Stimulated activated memory B cell treated with anti-CD40 and anti-IgM and Interleukin-4, amounts not matched to agents 10 μg/mL and 1 μg/mL and 100 μg/mL, for 72 hours (primary cell): ENCODE data around the gene NELL2.
"Not testable (repeated sequence)": the region's sequence is repeated elsewhere in the genome, so short reads cannot be mapped to it uniquely, and the experiment has no call there.

Source experiments
- ATAC-seq: fragments of 150-1000 bp; cut with Tn5 transposase; 2 replicates; pipeline ENCODE4 v1.10.0; 2021
- H3K27ac Mint-ChIP-seq: one replicate; pipeline ENCODE4 v1.8.0; 2022; ENCODE audit warnings: mild to moderate bottlenecking, mixed read lengths
- H3K27me3 Mint-ChIP-seq: one replicate; pipeline ENCODE4 v1.8.0; 2022; ENCODE audit warnings: mixed read lengths
- H3K36me3 Mint-ChIP-seq: one replicate; pipeline ENCODE4 v1.8.0; 2022; ENCODE audit warnings: mixed read lengths
- H3K4me1 Mint-ChIP-seq: one replicate; pipeline ENCODE4 v1.8.0; 2022; ENCODE audit warnings: mixed read lengths
- H3K4me3 Mint-ChIP-seq: one replicate; pipeline ENCODE4 v1.8.0; 2022; ENCODE audit warnings: mild to moderate bottlenecking, moderate library complexity, mixed read lengths
- H3K9me3 Mint-ChIP-seq: one replicate; pipeline ENCODE4 v1.8.0; 2022; ENCODE audit warnings: mixed read lengths

NELL2 gene

GRCh38 chr12:44829045-44829444, 47.1 kb downstream of the NELL2 start:
- ATAC-seq, result no peak
- H3K27me3 Mint-ChIP-seq, result no peaks in the 10 kb centered on the region
- H3K9me3 Mint-ChIP-seq, result no peaks in the 10 kb centered on the region
- H3K27ac Mint-ChIP-seq, result no peak overlapping the region
- peaks cover 5% of the 10 kb centered on the region for H3K4me1 Mint-ChIP-seq
- no peaks in the 10 kb centered on the region for H3K36me3 Mint-ChIP-seq
- H3K4me3 Mint-ChIP-seq, result no peak overlapping the region

DNA sequence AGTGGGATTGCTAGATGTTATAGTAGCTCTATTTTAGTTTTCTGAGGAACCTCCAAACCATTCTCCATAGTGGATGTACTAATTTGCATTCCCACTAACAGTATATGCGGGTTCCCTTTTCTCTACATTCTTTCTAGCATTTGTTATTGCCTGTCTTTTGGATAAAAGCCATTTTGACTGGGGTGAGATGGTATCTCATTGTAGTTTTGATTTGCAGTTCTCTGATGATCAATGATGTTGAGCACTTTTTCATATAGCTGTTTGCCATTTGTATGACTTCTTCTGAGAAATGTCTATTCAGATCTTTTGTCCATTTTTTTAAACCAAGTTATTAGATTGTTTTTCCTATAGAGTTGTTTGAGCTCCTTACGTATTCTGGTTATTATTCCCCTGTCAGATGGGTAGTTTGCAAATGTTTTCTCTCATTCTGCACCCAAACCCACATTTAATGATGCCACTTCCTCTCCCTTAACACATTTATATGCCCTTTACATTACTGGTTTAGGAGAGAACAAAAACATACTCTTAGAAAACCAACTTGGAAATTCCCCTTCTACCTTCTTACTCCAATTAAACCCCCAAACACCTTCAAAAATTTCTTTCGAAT, 48.2 kb downstream of the NELL2 start:
- Mint-ChIP-seq H3K4me3 (no peak overlapping the region), H3K4me1 (peaks cover 5% of the 10 kb centered on the region), H3K36me3 (no peaks in the 10 kb centered on the region), H3K9me3 (no peaks in the 10 kb centered on the region), H3K27me3 (no peaks in the 10 kb centered on the region), H3K27ac (no peak overlapping the region)
- ATAC-seq, result no peak

DNA sequence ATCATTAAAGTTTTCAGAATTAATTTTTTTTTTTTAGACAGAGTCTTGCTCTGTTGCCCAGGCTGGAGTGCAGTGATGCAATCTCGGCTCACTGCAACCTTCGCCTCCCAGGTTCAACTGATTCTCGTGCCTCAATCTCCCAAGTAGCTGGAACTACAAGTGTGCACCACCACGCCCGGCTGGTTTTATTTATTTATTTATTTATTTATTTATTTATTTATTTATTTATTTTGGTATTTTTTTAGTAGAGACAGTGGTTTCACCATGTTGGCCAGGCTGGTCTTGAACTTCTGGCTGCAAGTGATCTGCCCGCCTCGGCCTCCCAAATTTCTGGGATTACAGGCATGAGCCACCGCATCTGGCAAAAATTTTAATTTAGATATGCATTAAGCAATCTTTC, 54.4 kb downstream of the NELL2 start:
- not testable (repeated sequence) for ATAC-seq, H3K27ac Mint-ChIP-seq, H3K36me3 Mint-ChIP-seq, H3K4me3 Mint-ChIP-seq, H3K4me1 Mint-ChIP-seq, H3K27me3 Mint-ChIP-seq, H3K9me3 Mint-ChIP-seq

DNA sequence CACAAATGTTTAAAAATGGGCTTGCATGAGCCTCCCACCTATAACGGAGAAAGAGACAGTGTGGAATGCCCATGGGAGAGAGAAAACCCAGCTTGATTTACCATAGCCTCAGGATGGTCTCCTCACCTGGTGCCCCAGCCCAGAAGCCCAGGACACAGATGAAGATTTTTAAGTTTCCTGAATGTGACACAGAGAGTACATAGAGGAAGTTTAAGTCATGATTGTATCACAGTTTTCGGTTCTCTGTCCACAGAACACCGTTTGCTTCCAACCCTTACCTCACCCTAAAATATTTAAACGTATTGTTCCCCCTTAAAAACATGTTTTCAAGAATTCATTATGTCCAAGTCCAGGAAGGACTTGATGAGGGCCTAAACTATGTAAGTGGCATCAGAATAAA, 56.2 kb downstream of the NELL2 start:
- Mint-ChIP-seq H3K27ac (no peak overlapping the region), H3K4me3 (no peak overlapping the region), H3K9me3 (no peaks in the 10 kb centered on the region), H3K36me3 (no peaks in the 10 kb centered on the region), H3K27me3 (no peaks in the 10 kb centered on the region), H3K4me1 (no peaks in the 10 kb centered on the region)
- no peak for ATAC-seq

GRCh38 chr12:44817687-44818086, 58.4 kb downstream of the NELL2 start:
- H3K4me3 Mint-ChIP-seq, result no peak overlapping the region
- no peaks in the 10 kb centered on the region for H3K4me1 Mint-ChIP-seq
- no peaks in the 10 kb centered on the region for H3K9me3 Mint-ChIP-seq
- ATAC-seq, result no peak
- no peaks in the 10 kb centered on the region for H3K27me3 Mint-ChIP-seq
- H3K27ac Mint-ChIP-seq, result no peak overlapping the region
- H3K36me3 Mint-ChIP-seq, result no peaks in the 10 kb centered on the region

DNA sequence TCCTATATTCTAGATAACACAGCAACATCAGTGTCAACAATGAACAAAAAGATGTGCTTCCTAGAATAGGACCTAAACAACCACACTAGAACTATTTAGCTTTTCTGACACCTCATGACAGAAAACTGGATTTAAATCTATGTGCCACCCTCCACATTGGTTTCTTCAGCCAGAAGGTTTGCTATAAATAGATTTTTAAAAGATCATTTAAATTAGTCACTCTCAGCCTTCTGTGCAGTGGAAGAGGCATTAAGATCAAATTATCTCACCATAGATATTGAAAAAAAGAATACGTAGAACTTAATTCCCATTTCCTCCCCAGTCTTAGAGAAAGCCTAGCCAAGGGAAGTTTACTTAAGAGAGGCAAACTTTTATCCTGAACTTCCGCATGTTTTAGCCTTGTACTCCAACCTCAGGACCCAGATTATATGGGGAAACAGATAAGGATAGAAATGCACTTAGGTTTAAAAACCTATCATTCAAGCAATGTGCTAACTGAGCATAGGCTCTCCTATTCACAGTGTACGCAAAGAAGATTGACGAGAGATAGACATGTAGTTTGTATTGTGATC, 59.6 kb downstream of the NELL2 start:
- Mint-ChIP-seq H3K27me3 (no peaks in the 10 kb centered on the region), H3K4me3 (no peak overlapping the region), H3K27ac (no peak overlapping the region), H3K4me1 (no peaks in the 10 kb centered on the region), H3K9me3 (no peaks in the 10 kb centered on the region), H3K36me3 (no peaks in the 10 kb centered on the region)
- ATAC-seq, result no peak

DNA sequence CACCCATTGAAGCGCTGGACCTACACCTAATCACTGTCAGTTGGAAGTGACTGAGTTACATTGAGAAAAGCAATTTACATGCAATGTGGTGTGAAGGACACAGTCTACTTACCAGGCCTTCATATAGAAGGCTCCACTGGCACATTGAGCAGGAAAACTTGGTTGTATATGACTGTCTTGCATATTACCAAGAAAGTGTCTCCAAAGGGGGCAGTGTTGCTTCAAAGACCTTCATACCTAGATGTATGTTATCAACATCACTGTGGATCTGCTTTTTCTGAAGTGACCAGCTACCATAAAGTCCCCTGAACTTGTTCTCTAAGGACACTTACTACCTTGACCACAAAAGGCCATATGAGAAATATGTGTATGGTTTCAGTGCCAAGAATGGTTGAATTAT, 64.1 kb downstream of the NELL2 start:
- H3K27ac Mint-ChIP-seq, result no peak overlapping the region
- no peaks in the 10 kb centered on the region for H3K4me1 Mint-ChIP-seq

DNA sequence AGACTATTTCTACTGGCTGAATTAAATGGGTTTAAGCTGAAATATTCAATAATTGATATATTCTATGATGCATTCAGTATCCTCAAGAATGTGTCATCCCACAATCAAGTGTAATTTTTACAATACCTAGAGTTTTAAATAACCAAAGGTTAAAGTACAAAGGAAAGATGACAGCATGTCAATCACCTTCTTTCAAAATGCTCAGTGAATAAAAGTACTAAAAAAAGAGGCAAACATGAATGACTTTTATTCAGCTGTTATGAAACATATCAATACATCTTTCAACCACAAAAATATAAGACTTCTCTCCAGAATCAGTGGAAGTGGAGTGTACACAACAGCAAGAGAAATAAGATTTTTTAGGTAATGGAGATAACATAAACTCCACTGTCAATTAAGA, 72.0 kb downstream of the NELL2 start:
- Mint-ChIP-seq H3K4me3 (no peak overlapping the region), H3K36me3 (no peaks in the 10 kb centered on the region), H3K27me3 (no peaks in the 10 kb centered on the region), H3K4me1 (no peaks in the 10 kb centered on the region), H3K9me3 (no peaks in the 10 kb centered on the region), H3K27ac (no peak overlapping the region)
- no peak for ATAC-seq

More for the DNA sequence above, 64.1 kb downstream of the NELL2 start:
- no peak overlapping the region for H3K4me3 Mint-ChIP-seq
- ATAC-seq, result peak; percentile 53
- no peaks in the 10 kb centered on the region for H3K27me3 Mint-ChIP-seq
- H3K36me3 Mint-ChIP-seq, result no peaks in the 10 kb centered on the region
- no peaks in the 10 kb centered on the region for H3K9me3 Mint-ChIP-seq

- Mint-ChIP-seq H3K36me3 (no peaks in the 10 kb centered on the region), H3K4me1 (no peaks in the 10 kb centered on the region), H3K27ac (no peak overlapping the region), H3K9me3 (peaks cover 4% of the 10 kb centered on the region), H3K4me3 (no peak overlapping the region), H3K27me3 (peaks cover 13% of the 10 kb centered on the region)
- ATAC-seq, result no peak
These were observed 80.1 kb downstream of the NELL2 start for GRCh38 chr12:44795970-44796369.

- H3K9me3 Mint-ChIP-seq, result peaks cover 7% of the 10 kb centered on the region
- no peaks in the 10 kb centered on the region for H3K4me1 Mint-ChIP-seq
- no peak overlapping the region for H3K4me3 Mint-ChIP-seq
- peaks cover 21% of the 10 kb centered on the region for H3K27me3 Mint-ChIP-seq
- H3K27ac Mint-ChIP-seq, result no peak overlapping the region
- no peaks in the 10 kb centered on the region for H3K36me3 Mint-ChIP-seq
- peak; percentile 31 for ATAC-seq
These were observed 87.4 kb downstream of the NELL2 start for GRCh38 chr12:44788731-44789130.

- Mint-ChIP-seq H3K36me3 (peaks cover 7% of the 10 kb centered on the region), H3K4me1 (no peaks in the 10 kb centered on the region), H3K27me3 (peaks cover 22% of the 10 kb centered on the region), H3K4me3 (no peak overlapping the region), H3K9me3 (peaks cover 4% of the 10 kb centered on the region), H3K27ac (no peak overlapping the region)
- no peak for ATAC-seq
These were observed 95.8 kb downstream of the NELL2 start for GRCh38 chr12:44780221-44780790.

- Mint-ChIP-seq H3K9me3 (peaks cover 4% of the 10 kb centered on the region), H3K4me1 (no peaks in the 10 kb centered on the region), H3K36me3 (peaks cover 7% of the 10 kb centered on the region), H3K27ac (no peak overlapping the region), H3K4me3 (no peak overlapping the region), H3K27me3 (peaks cover 22% of the 10 kb centered on the region)
- ATAC-seq, result no peak
These were observed 96.3 kb downstream of the NELL2 start for GRCh38 chr12:44779766-44780165.

DNA sequence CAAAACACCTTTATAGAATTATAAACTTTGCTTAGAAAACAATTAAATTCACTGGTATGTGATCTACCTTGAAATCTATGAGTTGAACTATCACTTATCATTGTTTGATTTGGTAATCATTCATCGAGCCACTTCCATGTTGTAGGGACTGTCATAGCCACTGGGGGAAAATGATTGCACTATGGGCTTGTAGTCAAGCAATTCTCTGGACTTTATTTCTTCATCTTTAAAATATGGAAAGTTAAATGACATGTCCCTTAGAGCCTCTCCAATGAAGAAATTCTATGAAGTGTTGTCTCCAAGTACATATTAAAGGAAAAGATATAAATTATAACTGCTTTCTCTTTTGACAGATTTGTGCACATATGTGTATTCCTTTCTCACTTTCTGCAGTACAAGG, 97.3 kb downstream of the NELL2 start:
- ATAC-seq, result no peak
- H3K9me3 Mint-ChIP-seq, result peaks cover 4% of the 10 kb centered on the region
- H3K36me3 Mint-ChIP-seq, result peaks cover 7% of the 10 kb centered on the region
- no peaks in the 10 kb centered on the region for H3K4me1 Mint-ChIP-seq
- H3K4me3 Mint-ChIP-seq, result no peak overlapping the region
- peaks cover 22% of the 10 kb centered on the region for H3K27me3 Mint-ChIP-seq
- no peak overlapping the region for H3K27ac Mint-ChIP-seq

GRCh38 chr12:44777044-44777443, 99.1 kb downstream of the NELL2 start:
- Mint-ChIP-seq H3K27me3 (peaks cover 13% of the 10 kb centered on the region), H3K36me3 (peaks cover 7% of the 10 kb centered on the region), H3K4me3 (no peak overlapping the region), H3K4me1 (no peaks in the 10 kb centered on the region), H3K27ac (no peak overlapping the region), H3K9me3 (peaks cover 4% of the 10 kb centered on the region)
- ATAC-seq, result no peak

DNA sequence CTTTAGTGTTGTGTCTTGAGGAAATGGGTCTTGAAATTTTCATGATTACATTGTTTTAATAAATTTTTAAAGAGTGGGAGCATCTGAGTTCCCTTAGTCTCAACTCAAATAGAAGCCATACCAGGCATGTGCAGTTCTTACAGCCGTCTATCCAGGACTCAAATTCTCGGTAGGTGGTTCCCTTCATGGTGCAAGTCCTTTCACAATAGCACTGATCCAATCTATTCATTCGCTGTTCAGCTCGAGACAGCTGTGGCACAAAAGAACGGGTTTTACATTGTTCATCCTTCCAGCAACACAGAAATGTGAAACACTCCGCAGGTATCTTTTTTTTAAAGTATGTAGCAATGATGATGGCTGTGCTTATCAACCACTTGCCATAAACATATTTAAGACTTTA, 100.2 kb downstream of the NELL2 start:
- H3K27me3 Mint-ChIP-seq, result peaks cover 3% of the 10 kb centered on the region
- H3K4me3 Mint-ChIP-seq, result no peak overlapping the region
- no peaks in the 10 kb centered on the region for H3K9me3 Mint-ChIP-seq
- no peaks in the 10 kb centered on the region for H3K4me1 Mint-ChIP-seq
- ATAC-seq, result no peak
- no peak overlapping the region for H3K27ac Mint-ChIP-seq
- peaks cover 3% of the 10 kb centered on the region for H3K36me3 Mint-ChIP-seq

DNA sequence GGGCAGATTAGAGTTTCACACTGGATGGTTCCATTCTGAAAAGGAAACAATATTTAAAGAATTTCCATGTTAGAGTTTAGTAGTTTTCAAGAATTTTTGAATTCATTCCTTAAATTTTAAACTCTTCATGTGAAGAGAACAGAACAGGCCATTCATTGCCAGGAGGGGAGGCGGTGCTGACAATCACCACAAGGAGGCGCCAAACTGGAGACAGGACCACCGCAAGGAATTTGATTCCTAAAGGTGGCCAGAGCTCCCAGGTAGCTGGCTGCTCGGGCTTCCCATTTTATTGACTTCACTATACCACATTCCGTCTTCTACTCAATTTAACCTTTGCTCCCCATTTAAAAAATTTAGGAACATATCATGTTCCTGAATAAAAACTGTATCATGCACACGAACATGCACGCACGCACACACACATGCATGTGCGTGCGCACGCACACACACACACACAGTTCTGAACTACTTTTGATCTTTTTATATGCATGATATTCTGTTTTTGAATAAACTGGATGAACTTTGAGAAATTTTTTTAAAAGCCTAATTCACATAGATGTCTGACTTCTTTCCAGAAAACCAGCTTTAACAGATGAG, 101.2 kb downstream of the NELL2 start:
- Mint-ChIP-seq H3K4me3 (no peak overlapping the region), H3K4me1 (no peaks in the 10 kb centered on the region), H3K36me3 (no peaks in the 10 kb centered on the region), H3K9me3 (no peaks in the 10 kb centered on the region), H3K27ac (no peak overlapping the region), H3K27me3 (no peaks in the 10 kb centered on the region)
- no peak for ATAC-seq
